MM.1S (cell line): ENCODE data around the gene HOXB1.

Source experiments
- DNase-seq: peaks from one replicate; pipeline ENCODE4 v3.0.0-alpha.2; 2015
- H2AFZ ChIP-seq: fragments of 300-600 bp; sonication (generic); 2 replicates; pipeline ENCODE4 v1.6.0; 2016; ENCODE audit warnings: antibody characterized with exemption, low read length
- H3F3A ChIP-seq: fragments of 300-600 bp; sonication (generic); 2 replicates; pipeline ENCODE4 v1.6.1; 2016; ENCODE audit warnings: mild to moderate bottlenecking, antibody characterized with exemption, low read length, moderate library complexity, mixed read lengths; ENCODE audit not compliant: insufficient read depth
- H3K27ac ChIP-seq: fragments of 300-600 bp; sonication (generic); 2 replicates; pipeline ENCODE4 v1.5.1; 2016; ENCODE audit warnings: mild to moderate bottlenecking, low read length
- H3K27me3 ChIP-seq: fragments of 300-600 bp; sonication (generic); replicated peaks from 2 replicates; pipeline ENCODE4 v1.6.0; 2016; ENCODE audit warnings: low read length; ENCODE audit not compliant: insufficient read depth
- H3K36me3 ChIP-seq: fragments of 300-600 bp; sonication (generic); replicated peaks from 2 replicates; pipeline ENCODE4 v1.6.1; 2016; ENCODE audit warnings: mild to moderate bottlenecking, low read length, mixed read lengths; ENCODE audit not compliant: insufficient read depth
- H3K4me1 ChIP-seq: fragments of 300-600 bp; sonication (generic); 2 replicates; pipeline ENCODE4 v1.6.1; 2016; ENCODE audit warnings: low read length, mixed read lengths
- H3K4me2 ChIP-seq: fragments of 300-600 bp; sonication (generic); 2 replicates; pipeline ENCODE4 v1.6.0; 2016; ENCODE audit warnings: low read depth, low read length
- H3K4me3 ChIP-seq: fragments of 300-600 bp; sonication (generic); 2 replicates; pipeline ENCODE4 v1.5.1; 2016; ENCODE audit warnings: low read length, mixed read lengths
- H3K79me2 ChIP-seq: fragments of 300-600 bp; sonication (generic); 2 replicates; pipeline ENCODE4 v1.6.1; 2016; ENCODE audit warnings: mixed run types, low read length, mixed read lengths
- H3K9ac ChIP-seq: fragments of 300-600 bp; sonication (generic); 2 replicates; pipeline ENCODE4 v1.6.1; 2016; ENCODE audit warnings: low read length, mixed read lengths
- H3K9me2 ChIP-seq: fragments of 300-600 bp; sonication (generic); replicated peaks from 2 replicates; pipeline ENCODE4 v1.6.1; 2016; ENCODE audit warnings: mild to moderate bottlenecking, low read length, mixed read lengths; ENCODE audit not compliant: insufficient read depth
- H3K9me3 ChIP-seq: fragments of 300-600 bp; sonication (generic); replicated peaks from 2 replicates; pipeline ENCODE4 v1.6.1; 2016; ENCODE audit warnings: mild to moderate bottlenecking, low read length, mixed read lengths; ENCODE audit not compliant: insufficient read depth
- H4K20me1 ChIP-seq: fragments of 300-600 bp; sonication (generic); 2 replicates; pipeline ENCODE4 v1.6.1; 2016; ENCODE audit warnings: mild to moderate bottlenecking, low read length, moderate library complexity, mixed read lengths; ENCODE audit not compliant: insufficient read depth
- CTCF ChIP-seq: fragments of 300-600 bp; sonication (generic); IDR thresholded peaks from 2 replicates; pipeline ENCODE4 v1.5.1; 2016; ENCODE audit warnings: antibody characterized with exemption, low read length, mixed read lengths
- EZH2 ChIP-seq: fragments of 300-600 bp; sonication (generic); optimal IDR thresholded peaks from 2 replicates; pipeline ENCODE3; 2017; ENCODE audit warnings: low read depth, mild to moderate bottlenecking, antibody characterized with exemption, low read length, mixed read lengths
- EZH2phosphoT487 ChIP-seq: fragments of 300-600 bp; sonication (generic); IDR thresholded peaks from 2 replicates; pipeline ENCODE4 v1.6.1; 2018; ENCODE audit warnings: antibody characterized with exemption, low read length

The HOXB1 gene

DNA sequence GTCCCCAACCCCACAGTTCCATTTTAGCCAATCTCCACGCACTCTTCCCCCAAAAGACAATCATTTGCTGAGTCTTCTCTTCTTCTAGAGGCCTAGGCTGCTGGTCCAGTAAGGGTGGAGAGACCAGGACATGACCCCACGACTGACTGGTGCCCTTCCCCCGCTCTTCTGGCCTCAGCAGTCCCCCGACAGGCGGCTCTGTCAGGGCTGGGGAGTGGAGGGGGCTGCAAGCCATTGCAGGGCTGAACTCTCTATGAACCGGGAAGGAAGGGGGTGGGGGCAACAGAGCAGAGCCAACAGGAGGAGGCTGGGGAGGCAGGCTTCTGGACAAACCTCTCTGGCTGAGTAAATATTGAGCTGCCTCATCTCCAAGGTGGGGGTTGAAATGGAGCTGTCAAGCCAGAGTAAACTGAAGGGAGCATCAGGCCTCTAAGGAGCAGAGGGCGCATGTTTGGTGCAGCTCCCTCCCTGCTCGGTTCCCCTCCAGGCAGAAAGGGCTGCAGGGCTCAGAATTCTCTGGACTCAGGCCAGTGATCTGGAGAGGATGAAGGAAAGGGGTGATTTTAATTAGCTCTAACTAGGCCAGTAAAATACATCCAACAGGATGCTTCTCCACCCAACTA, 8.7 kb downstream of the HOXB1 start:
- no peak overlapping the region for H3K27ac ChIP-seq
- no peak overlapping the region for H3K4me2 ChIP-seq
- no peaks in the 10 kb centered on the region for H3K79me2 ChIP-seq
- peaks cover 10% of the 10 kb centered on the region for H3K4me1 ChIP-seq
- no peaks in the 10 kb centered on the region for H3K9me3 ChIP-seq
- no peak for DNase-seq
- TF ChIP-seq EZH2 (no peak), CTCF (no peak), EZH2phosphoT487 (no peak)
- no peak overlapping the region for H2AFZ ChIP-seq
- H3K4me3 ChIP-seq: no peak overlapping the region
- H4K20me1 ChIP-seq: no peaks in the 10 kb centered on the region
- H3F3A ChIP-seq: peaks cover 8% of the 10 kb centered on the region
- no peak overlapping the region for H3K9ac ChIP-seq
- H3K36me3 ChIP-seq: no peaks in the 10 kb centered on the region
- H3K27me3 ChIP-seq: no peaks in the 10 kb centered on the region
- no peaks in the 10 kb centered on the region for H3K9me2 ChIP-seq

DNA sequence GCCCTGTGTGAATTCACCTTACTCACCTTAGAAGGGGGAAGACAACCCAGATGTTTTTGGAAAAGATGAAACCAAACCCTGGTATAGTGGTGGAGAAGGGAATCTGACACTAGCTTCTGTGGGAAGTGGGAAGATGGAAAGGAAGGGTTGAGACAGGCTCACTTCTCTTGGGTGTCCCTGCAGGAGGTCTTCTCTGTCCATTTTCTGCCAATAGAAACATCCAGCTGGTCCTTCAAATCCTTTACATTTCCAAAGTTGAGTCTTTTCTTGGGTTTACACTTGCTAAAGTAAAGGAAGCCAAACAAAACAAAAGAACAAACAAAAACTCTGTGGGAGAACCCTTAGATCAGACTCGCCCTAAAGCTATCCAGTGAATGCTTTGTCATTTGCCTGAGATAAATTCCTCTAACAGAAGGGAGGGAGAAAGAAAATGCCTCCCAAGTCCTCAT, 10.2 kb downstream of the HOXB1 start:
- H3K9ac ChIP-seq: no peak overlapping the region
- peaks cover 11% of the 10 kb centered on the region for H3K4me1 ChIP-seq
- H2AFZ ChIP-seq: no peak overlapping the region
- H3K9me3 ChIP-seq: no peaks in the 10 kb centered on the region
- H3K4me3 ChIP-seq: no peak overlapping the region
- H3F3A ChIP-seq: peaks cover 9% of the 10 kb centered on the region
- DNase-seq: no peak
- no peak overlapping the region for H3K4me2 ChIP-seq
- no peaks in the 10 kb centered on the region for H4K20me1 ChIP-seq
- no peaks in the 10 kb centered on the region for H3K36me3 ChIP-seq
- H3K27ac ChIP-seq: no peak overlapping the region
- TF ChIP-seq CTCF (no peak), EZH2phosphoT487 (no peak), EZH2 (no peak)
- no peaks in the 10 kb centered on the region for H3K79me2 ChIP-seq
- no peaks in the 10 kb centered on the region for H3K9me2 ChIP-seq
- H3K27me3 ChIP-seq: no peaks in the 10 kb centered on the region

DNA sequence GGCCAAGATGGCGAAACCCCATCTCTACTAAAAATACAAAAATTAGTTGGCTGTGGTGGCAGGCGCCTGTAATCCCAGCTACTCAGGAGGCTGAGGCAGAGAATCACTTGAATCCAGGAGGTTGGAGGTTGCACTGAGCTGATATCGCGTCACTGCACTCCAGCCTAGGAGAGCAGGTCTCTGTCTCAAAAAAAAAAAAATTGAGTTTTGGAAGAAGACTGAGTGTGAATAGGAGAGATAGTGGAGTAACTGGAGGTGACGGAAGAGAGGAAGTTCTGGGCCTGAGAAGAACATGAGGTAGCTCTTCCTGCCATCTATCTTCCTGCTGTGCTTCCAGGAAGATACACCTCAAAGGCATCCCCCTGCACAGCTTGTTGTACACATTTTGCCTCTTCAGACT, 11.4 kb downstream of the HOXB1 start:
- Histone ChIP-seq H3K4me1 (peaks cover 13% of the 10 kb centered on the region), H3F3A (peaks cover 9% of the 10 kb centered on the region), H3K27me3 (no peaks in the 10 kb centered on the region), H3K4me3 (no peak overlapping the region), H3K79me2 (no peaks in the 10 kb centered on the region), H2AFZ (no peak overlapping the region), H3K4me2 (no peak overlapping the region), H3K36me3 (no peaks in the 10 kb centered on the region), H3K9me2 (no peaks in the 10 kb centered on the region), H3K9me3 (no peaks in the 10 kb centered on the region), H3K9ac (no peak overlapping the region), H4K20me1 (no peaks in the 10 kb centered on the region), H3K27ac (no peak overlapping the region)
- DNase-seq: no peak
- TF ChIP-seq EZH2phosphoT487: no peak
- TF ChIP-seq EZH2: no peak
- TF ChIP-seq CTCF: no peak
